Activated CD8-positive, alpha-beta memory T cell treated with anti-CD3 and anti-CD28 coated beads for 1 hour (primary cell): Measurements from ENCODE around the gene GRWD1.

Source experiments
- DNase-seq, 2 donors: peaks; one replicate each; pipeline ENCODE4 v3.0.0-alpha.2; 2020; ENCODE audit warnings: low read depth in 1 of 2; ENCODE audit errors: extremely low read depth in 1 of 2

The GRWD1 gene

DNA sequence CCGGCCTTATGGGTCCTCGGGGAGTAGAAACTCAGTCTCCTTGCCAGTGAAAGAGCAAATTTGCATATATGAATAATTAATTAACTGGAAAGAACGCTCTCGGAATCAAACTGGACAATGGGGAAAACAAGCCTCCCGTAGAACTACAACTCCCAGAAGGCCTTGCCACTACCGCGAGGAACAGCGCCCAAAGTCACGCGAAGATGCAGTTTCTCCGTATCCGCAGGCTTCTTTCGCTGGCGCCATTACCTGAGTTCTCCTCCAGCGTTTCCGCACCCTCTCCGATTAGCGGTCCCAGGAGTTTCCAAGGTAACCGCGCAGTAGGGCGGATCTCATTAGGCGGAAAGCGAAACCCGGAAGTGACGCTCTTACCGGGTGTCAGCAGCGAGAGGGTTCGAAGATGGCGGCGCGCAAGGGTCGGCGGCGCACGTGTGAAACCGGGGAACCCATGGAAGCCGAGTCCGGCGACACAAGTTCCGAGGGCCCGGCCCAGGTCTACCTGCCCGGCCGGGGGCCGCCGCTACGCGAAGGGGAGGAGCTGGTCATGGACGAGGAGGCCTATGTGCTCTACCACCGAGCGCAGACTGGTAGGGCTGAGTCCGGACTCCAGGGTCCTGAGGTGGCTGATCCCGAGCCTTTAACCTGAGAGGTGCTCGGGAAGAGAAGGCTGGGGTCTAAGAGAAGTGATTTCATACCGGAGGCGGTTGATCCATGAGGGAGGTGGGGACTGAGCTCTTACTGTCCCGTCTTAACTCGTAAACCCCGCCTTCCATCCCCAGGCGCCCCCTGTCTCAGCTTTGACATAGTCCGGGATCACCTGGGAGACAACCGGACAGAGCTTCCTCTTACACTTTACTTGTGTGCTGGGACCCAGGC is at the start of gene GRWD1:
GRWD1 (plus strand) TSS at position 378 of the 876 bp plus-strand sequence; CDS start at position 401, 23 bp downstream.
- DNase-seq = peak; percentile 85 to 89

- DNase-seq = no peak
These were observed 49.6 kb upstream of the GRWD1 start for GRCh38 chr19:48396016-48396823.

- no peak for DNase-seq
These were observed 49.0 kb upstream of the GRWD1 start for GRCh38 chr19:48396824-48397176.

GRCh38 chr19:48397263-48398101 is 48.3 kb upstream of the GRWD1 start:
- DNase-seq = no peak

DNA sequence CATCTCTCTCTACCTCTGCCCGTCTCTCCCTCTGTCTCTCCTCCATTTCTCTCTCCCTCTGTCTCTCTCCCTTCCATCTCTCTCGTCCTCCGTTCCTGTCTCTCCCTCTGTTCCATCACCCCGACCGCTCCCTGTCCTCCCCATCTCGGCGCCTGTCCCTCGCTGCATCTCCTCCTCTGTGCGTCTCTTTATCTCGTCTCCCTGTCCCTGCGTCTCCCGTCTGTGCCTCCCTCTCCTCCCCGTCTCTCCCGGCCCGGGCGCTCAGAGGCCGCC is 47.7 kb upstream of the GRWD1 start:
- DNase-seq = no peak

GRCh38 chr19:48398375-48399235 is 47.2 kb upstream of the GRWD1 start:
- peak; percentile 38 to 78 for DNase-seq

DNA sequence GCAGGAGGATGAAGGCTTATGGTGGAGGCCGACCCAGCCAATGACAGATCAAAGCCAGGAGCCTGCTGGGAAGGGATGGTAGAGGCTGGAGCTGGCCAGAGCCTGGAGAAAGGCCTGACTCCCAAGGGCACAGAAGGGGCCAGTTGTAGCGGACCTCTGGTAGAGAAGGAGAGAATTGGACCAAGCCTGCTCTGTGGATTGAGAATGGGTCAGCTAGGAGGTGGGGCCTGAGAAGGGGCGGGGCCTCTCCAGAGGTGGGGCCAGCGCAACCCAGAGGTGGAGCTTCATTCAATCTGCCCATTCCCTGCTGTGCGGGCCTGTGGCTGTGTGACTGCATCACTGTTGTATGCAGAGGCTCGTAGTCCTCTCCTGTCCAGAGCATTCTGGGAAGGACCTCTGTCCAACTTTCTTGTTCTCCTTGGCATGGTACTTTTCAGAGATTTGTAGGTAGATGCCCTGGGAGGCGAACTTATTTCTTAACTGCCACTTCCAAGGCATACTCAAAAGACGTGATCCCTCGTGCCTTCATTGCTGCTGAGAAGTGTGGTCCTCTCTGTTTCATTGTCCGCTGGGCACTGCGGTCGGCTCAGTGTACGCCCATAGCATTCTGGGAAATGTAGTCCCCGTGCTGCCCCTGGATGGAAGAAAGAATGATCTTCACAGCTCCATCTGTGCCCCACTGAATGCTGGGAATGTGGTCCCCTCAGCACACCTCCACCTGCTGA is 45.6 kb upstream of the GRWD1 start:
- DNase-seq = no peak

DNA sequence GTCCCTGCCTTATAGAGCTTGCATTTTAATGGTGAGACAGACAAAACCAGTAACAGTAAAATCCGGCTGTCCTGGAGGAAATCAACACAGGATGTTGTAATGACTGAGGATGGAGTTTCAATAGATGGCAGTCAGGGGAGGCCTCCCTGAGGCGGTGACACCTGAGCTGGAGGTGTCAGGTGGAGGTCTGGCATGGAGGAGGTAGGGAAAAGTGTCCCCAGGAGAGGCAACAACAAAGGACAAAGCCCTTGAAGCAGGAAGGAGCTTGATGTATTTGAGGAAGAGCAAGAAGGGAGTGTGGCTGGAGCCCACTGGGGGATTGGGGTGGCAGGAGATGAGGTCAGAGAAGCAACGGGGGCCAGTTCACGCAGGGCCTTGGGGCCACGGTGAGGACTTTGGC is 44.5 kb upstream of the GRWD1 start:
- no peak for DNase-seq

- DNase-seq = no peak
These were observed 42.2 kb upstream of the GRWD1 start for GRCh38 chr19:48403606-48404005.

DNA sequence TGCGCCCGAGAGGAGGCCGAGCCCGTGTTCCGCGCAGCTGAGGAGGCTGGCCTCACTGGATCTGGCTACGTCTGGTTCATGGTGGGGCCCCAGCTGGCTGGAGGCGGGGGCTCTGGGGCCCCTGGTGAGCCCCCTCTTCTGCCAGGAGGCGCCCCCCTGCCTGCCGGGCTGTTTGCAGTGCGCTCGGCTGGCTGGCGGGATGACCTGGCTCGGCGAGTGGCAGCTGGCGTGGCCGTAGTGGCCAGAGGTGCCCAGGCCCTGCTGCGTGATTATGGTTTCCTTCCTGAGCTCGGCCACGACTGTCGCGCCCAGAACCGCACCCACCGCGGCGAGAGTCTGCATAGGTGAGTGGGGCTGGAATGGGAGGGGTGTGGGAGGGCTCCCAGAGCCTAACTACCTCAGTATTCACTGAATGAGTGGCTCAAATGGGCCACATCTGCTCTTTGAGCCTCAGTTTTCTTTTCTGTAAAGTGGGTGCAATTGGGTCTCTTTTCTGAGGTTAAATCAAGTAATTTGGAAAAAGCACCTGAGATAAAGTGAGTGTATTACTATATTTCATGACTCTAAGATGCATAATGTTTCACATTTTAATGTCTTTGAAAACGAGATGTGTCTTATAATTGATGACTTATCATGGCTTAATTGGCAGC is 40.6 kb upstream of the GRWD1 start:
- DNase-seq = no peak

GRCh38 chr19:48405850-48406249 is 39.9 kb upstream of the GRWD1 start:
- DNase-seq = no peak

DNA sequence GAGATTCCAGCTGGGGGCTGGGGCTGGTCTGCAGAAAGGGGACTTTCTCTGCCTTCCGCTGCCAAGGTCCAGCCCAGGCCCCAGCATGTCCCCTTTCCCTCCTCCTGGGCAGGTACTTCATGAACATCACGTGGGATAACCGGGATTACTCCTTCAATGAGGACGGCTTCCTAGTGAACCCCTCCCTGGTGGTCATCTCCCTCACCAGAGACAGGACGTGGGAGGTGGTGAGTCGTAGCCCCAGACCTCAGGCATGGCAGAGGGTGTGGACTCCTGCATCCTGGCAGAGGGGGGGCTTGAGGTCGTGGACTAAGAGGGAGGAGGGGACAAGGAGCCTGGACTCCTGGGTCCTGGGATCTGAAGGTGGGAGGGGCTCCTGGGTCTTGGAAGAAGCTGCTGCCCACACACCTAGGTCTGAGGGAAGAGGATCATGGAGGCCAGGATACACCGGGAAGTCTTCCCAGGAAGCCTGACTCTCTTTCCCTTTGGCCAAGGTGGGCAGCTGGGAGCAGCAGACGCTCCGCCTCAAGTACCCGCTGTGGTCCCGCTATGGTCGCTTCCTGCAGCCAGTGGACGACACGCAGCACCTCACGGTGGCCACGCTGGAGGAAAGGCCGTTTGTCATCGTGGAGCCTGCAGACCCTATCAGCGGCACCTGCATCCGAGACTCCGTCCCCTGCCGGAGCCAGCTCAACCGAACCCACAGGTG is 31.8 kb upstream of the GRWD1 start:
- DNase-seq = no peak

DNA sequence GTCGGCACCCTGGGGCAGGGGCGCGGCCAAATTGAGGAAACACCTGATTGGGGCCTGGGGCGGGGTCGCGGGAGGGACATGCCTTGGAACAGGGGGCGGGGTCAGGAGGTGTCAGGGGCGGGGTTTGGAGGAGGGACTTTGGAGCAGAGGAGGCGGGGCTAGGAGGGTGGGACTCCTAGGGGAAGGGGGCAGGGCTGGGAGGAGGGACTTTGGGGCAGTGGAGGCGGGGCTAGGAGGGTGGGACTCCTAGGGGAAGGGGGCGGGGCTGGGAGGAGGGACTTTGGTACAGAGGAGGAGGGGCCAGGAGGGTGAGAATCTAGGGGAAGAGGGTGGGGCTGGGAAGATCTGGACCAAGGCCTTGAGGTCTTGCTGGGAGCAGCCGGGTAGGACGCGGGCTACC is 30.4 kb upstream of the GRWD1 start:
- peak in 1 of 2 donors; percentile 41 for DNase-seq

DNA sequence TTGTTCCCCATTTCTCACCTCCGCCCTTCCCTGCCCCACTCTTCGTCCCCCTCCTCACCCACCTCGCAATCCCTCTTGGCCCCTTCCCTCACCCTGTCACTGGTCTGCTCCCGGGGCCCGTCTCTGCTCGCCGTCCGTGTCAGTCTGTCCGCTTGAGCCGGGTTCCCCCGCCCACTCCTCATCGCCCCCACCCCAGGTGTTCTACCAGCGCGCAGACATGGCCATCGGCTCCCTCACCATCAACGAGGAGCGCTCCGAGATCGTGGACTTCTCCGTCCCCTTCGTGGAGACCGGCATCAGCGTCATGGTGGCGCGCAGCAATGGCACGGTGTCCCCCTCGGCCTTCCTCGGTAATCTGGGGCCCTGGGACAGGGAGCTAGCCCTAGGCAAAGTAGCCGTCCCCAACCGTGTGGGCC is 30.0 kb upstream of the GRWD1 start:
- DNase-seq = no peak

- no peak for DNase-seq
These were observed 28.4 kb upstream of the GRWD1 start for GRCh38 chr19:48417421-48417820.

GRCh38 chr19:48418317-48419064 is 27.3 kb upstream of the GRWD1 start:
- no peak for DNase-seq

- DNase-seq = peak in 1 of 2 donors; percentile 46
These were observed 26.4 kb upstream of the GRWD1 start for GRCh38 chr19:48419158-48419920.
